HG03103 (cell line): ENCODE measurements around the gene NPAP1.
"Not testable (repeated sequence)": the region's sequence is repeated elsewhere in the genome, so short reads cannot be mapped to it uniquely, and the experiment has no call there.

ENCODE experiments used
- ATAC-seq: cut with Tn5 transposase; IDR thresholded peaks from one replicate; pipeline ENCODE4 v1.9.1; 2021; ENCODE audit warnings: low read depth; ENCODE audit not compliant: unreplicated experiment

Gene NPAP1, protein sequence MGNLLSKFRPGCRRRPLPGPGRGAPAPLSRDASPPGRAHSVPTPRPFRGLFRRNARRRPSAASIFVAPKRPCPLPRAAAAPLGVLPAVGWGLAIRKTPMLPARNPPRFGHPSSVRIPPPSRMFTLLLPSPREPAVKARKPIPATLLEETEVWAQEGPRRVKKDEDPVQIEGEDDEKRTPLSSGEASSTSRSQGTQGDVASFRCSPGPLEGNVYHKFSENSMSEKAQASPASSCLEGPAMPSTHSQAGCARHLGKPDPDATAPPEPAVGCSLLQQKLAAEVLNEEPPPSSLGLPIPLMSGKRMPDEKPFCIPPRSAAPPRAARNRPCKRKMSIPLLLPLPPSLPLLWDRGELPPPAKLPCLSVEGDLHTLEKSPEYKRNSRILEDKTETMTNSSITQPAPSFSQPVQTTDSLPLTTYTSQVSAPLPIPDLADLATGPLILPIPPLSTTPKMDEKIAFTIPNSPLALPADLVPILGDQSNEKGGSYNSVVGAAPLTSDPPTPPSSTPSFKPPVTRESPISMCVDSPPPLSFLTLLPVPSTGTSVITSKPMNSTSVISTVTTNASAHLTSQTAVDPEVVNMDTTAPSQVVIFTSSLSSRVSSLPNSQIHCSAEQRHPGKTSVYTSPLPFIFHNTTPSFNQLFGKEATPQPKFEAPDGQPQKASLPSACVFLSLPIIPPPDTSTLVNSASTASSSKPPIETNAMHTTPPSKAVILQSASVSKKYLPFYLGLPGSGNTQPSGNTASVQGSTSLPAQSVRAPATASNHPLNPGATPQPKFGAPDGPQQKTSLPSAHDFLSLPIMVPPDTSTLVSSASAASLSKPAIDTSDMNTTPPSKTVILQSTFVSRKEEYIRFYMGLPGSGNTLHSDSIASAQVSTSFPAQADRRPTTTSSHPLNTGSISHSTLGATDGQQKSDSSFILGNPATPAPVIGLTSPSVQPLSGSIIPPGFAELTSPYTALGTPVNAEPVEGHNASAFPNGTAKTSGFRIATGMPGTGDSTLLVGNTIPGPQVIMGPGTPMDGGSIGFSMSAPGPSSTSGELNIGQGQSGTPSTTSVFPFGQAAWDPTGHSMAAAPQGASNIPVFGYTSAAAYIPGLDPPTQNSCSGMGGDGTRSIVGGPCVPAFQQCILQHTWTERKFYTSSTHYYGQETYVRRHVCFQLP

DNA sequence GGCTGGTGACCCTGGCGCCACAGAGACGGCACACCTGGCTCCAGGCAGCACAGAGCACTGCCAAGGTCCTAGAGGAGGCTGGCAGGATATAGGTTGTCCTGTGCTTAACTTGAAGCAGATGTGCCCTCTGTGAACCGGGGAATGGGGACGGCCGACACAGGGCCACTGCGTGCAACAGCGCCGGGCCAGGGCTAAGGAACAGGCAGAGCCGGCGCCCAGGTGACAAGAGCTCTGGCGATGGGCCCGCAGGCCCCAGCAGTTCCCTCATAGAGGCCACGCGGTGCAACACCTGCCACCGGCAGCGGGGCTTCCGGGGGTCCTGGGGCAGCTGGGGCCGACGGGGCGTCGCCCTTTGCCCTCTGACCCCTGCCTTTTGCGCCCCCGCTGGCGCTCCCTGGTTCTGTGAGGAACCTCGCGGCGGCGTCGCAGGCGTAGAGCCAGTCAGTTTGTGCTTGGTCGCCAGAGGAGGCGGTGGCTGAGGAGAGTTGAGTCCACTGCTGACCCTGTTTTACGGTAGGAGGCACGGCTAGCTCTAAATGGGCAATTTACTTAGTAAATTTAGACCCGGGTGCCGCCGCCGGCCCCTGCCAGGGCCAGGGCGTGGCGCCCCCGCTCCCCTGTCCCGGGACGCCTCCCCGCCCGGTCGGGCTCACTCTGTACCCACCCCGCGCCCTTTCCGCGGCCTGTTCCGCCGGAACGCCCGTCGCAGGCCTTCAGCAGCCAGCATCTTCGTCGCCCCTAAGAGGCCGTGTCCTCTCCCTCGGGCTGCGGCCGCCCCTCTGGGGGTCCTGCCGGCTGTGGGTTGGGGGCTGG, at the start of gene NPAP1:
Gene NPAP1 (plus strand): TSS at position 444 of the 813 bp plus-strand sequence. CDS start 93 bp downstream, at position 537.
- ATAC-seq = no peak

DNA sequence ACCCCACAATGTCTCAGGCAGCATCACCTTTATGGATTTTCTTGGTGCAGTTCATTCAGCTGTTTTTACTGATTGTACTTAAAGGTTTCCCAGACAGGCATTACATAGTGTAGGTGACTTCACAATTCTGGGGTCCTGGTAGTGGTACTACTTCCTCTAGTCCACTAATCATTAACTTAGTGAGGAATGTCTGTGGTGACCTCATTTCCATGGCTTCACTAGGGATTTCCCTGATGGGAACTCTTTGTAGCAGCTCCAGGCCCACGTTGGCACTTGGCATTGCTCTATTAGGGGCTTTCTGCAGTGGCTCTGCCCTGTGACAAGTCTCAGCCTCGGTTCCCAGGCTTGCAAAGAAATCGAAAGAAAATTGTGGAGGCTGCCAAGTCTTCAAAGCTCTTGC, 48.1 kb upstream of the NPAP1 start:
- no peak for ATAC-seq

DNA sequence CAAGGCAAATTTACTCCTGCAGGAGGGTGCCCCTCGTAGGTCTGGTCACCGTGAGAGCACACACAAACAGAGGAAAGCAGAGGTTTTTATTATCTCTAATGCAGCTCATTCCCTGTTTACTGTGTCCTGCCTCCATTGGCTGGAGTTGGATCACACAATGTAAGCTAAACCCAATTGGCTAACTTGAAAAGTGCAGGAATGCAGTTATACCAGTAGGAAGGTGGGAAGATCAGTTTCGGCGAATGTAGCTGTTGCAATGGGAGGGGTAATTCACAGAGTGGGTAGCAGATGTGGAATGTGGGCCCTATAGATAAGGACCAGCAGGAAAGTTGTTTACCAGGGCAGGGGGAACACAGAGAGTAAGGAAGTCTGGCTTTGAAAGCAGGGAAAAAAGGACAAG, 42.5 kb upstream of the NPAP1 start:
- no peak for ATAC-seq

DNA sequence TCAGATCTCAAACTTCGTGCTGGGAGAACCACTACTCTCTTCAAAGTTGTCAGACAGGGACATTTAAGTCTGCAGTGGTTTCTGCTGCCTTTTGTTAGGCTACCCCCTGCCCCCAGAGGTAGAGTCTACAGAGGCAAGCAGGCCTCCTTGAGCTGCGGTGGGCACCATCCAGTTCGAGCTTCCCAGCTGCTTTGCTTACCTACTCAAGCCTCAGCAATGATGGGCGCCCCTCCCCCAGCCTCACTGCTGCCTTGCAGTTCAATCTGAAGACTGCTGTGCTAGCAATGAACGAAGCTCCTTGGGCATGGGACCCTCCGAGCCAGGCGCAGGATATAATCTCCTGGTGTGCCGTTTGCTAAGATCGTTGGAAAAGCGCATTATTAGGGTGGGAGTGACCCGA, 36.2 kb upstream of the NPAP1 start:
- not testable (repeated sequence) for ATAC-seq

DNA sequence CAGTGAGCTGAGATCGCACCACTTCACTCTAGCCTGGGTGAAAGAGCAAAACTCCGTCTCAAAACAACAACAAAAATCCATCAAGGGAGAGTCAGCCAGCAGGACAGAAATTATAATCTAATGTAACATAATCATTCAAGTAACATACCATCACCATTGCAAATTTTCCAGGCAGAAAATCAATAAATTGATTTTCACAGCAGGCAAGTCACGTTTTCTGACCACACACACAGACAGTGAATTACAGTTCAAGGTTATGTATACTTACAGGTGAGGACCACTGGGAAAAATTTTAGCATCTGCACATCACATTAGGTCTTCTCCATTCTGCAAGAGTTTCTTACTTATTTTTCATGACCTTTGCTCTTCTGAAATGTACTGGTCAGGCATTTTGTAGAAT, 29.9 kb upstream of the NPAP1 start:
- no peak for ATAC-seq

DNA sequence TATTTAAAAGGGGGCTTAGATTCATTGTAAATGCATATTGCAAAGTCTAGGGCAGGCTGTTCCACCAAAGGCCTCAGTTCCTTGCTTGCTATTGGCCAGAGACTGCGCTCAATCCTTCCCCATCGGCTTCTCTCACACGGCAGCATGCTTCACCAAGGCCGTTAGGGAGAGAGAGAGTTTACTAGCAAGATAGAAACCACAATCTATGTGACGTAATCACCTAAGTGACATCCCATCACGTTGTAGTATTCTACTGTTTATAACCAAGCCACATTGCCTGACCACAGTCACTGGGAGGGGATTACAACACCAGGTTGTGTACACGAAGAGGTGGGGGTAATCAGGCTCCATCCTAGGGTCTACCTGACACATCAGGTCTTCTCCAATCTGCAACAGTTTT, 16.0 kb upstream of the NPAP1 start:
- no peak for ATAC-seq

DNA sequence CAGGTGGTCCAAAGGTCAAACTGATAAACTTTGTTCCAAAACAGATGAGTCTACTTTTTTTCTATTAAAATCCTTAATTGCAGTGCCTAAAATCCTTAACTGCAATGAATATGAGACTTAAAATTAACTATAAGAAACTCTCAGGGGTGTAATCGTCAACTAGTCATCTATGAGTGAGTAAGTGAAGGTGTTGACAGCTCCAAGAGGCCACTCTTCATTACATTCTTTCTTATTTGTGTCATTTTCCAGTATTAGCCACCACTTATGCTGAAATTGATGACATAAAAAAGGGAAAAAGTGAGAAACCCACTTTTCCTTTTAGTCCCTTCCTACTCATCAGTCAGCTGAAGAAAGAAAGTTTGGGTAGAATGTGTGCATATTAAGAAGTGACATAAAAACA, 12.6 kb upstream of the NPAP1 start:
- ATAC-seq = no peak

DNA sequence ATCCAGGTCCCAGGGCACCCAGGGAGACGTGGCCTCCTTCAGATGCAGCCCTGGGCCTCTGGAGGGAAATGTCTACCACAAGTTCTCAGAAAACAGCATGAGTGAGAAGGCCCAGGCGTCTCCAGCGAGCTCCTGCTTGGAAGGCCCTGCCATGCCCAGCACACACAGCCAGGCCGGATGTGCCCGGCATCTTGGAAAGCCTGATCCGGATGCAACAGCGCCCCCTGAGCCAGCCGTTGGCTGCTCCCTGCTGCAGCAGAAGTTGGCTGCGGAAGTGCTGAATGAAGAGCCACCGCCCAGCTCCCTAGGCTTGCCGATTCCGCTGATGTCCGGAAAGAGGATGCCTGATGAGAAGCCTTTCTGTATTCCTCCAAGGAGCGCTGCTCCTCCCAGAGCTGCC, 856 bp downstream of the NPAP1 start:
- no peak for ATAC-seq

DNA sequence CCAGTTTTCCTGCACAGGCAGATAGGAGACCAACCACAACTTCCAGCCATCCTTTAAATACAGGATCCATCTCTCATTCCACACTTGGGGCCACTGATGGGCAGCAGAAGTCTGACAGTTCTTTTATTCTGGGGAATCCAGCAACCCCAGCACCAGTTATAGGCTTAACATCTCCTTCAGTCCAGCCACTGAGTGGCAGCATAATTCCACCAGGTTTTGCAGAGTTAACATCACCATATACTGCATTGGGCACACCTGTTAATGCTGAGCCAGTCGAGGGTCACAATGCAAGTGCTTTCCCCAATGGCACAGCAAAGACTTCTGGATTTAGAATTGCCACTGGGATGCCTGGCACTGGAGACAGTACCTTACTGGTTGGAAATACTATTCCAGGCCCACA, 2.9 kb downstream of the NPAP1 start:
- no peak for ATAC-seq

DNA sequence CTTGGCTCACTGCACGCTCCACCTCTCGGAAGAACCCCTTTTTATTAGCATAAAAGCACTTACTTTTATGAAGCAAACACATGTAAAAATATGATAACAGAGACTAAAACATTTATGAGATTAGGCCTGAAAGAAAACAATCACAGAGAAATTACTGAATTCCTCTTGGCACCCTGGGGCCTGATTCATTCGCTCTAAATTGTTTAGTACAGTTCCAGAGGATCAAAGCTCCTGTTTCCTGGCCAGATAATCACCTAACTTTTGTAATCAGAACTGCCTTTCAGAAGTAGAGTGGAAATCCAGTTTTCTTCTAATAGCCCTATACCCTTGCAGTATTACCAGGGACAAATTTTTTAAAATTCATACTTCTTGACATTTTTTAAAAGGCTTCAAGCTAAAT, 6.4 kb downstream of the NPAP1 start:
- ATAC-seq = no peak

DNA sequence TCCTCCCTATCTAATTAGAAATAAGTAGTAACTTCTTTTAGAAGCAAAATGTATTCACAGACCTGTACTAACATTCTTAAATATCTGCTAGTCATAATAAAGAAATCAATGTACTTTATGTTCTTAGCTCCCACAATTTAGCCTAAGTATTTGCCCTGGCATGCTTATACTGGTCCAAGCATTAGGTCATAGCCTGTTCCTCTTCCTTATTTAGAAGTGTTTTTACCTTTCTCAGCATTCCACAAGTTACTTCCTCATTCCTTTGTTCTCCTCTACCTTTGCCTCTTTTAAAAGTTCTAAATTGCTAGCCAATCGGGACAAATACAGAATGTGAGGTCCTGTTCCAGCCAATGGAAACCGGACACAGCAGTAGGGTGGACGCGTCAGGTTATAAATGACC, 7.3 kb downstream of the NPAP1 start:
- not testable (repeated sequence) for ATAC-seq

DNA sequence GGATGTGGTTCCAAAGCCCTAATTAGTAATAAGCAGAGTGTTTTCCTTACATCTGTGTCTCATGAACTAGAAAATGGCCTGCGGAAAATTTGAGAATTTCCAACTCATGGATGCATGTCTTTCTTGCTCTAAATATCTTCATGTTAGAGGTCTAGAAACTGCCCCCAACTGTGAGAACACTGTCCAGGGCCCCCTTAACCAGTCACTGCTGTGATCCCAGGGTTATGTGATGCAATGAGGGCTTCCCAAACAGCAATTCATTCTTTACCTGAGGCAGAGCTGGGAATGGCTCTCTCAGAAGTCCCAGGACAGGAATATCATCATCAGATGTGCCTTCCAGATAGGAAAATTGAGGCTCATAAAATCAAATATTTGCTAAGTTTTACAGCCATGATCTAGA, 8.2 kb downstream of the NPAP1 start:
- ATAC-seq = no peak

DNA sequence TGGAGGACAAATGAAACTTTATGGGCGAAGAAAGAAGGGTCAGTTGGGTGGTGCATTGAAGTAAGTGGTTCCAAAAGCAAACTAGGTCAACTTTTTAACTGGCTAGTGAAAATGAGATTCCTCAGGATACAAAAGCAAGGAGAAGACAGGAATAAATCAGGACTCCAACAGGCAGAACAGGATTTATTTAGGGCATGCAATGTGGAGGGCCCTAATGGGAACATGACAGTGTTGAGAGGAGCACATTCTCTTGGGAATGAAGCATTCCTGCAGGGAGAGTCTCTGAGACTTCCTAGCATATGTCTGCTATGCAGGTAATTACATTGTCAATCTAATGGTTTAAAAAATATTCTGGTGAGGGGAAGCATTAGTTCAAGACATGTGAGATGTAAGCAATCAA, 8.7 kb downstream of the NPAP1 start:
- ATAC-seq = no peak

DNA sequence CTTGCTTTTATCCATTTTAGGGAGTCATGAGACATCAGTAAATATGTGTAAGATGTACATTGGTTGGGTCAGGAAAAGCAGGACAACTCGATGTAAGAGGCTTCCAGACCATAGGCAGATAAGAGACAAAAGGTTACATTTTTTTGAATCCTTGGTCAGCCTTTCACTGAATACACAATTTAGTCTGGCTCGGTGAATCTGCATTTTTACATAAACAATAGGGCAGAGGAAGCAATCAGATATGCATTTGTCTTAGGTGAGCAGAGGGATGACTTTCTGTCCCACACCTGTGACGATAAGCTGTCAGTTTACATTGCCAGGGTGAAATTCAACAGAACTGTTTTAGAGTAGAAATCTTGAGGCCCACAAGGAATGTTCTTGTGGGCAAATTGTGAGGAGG, 20.6 kb downstream of the NPAP1 start:
- no peak for ATAC-seq

DNA sequence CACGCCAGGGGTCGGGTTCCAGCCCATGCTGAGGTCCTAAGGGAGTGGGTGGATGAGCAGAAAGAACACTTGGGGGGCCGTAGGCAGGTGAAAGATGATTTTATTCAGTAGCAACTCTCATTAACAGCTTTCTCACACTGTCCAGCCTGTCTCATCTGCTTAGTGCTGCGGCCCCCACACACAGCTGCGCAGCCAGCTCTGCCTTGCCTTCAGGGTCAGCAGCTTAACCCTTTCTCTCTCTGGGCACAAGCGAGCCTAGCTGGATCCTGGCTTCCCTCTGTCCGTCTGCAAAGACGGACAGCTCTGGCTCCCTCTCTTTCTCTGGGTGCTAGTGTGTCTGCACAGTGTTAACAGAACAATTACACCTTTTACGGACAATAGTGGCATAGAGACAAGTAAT, 21.3 kb downstream of the NPAP1 start:
- no peak for ATAC-seq

DNA sequence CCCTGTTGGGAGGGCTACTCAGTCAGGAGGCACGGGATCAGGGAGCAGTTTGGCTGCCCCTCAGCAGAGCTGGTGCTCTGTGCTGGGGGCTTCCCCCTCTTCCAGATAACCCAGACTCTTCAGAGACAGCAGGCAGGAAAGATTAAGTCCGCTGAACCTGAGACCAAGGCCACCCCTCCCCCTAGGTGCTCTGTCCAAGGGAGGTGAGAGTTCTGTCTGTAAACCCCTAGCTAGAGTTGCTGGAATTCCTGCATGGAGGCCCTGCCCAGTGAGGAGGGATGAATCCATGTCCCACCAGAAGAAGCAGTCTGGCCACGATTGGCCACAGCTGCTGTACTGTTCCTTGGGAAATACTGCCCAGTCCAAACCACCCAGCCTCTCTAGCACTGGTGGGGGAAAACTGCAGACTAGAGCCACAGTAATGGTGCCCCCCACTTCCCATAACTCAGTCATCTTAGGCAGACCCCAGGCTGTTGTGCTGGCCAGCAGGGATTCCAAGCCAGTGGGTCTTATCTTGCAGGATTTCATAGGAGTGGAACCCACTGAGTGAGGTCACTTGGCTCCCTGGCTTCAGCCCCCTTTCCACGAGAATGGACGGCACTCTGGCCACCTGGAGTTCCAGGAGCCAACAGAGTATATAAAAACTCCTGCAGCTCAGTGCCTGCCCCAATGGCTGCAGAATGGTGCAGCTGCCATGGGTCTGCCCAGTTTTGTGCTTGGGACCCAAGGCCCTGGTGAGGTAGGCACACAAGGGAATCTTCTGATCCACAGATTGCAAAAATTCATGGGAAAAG, 42.9 kb downstream of the NPAP1 start:
- ATAC-seq = no peak

DNA sequence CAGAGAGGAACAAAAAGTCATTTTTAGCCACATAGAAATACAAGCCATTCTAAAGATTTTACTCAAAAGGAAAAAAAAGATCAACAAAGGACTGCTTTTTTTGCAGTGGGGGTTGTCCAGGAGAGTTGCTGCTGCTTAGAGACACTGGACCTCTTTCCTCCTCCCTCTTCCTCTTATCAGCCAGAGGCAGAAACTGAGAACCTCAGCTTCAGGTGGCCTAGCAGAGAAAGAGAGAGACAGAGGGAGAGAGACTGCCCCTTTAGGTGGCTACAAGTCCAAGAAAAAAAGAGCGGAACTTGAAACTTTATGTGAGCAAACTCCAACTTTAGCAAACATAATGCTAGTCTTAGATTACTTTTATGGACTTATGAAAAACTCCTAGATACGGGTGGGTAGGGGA, 54.2 kb downstream of the NPAP1 start:
- no peak for ATAC-seq
